Effector memory CD8-positive, alpha-beta T cell (primary cell): ENCODE results near the gene MIAT.

Experiments used
- ATAC-seq: fragments of 150-1000 bp; cut with Tn5 transposase; replicated peaks from 2 replicates; pipeline ENCODE4 v1.10.0; 2021; ENCODE audit warnings: mild to moderate bottlenecking, moderate library complexity
- DNase-seq, 3 experiments: peaks; one replicate each; pipeline ENCODE4 v3.0.0; 2021
- H3K27ac Mint-ChIP-seq, 2 donors: one replicate each; pipeline ENCODE4 v1.8.0; 2022; ENCODE audit warnings: mild to moderate bottlenecking in 2 of 2, mixed read lengths in 2 of 2, moderate library complexity in 2 of 2
- H3K27me3 Mint-ChIP-seq, 2 donors: one replicate each; pipeline ENCODE4 v1.8.0; 2022; ENCODE audit warnings: mixed read lengths in 2 of 2
- H3K36me3 Mint-ChIP-seq: one replicate; pipeline ENCODE4 v1.8.0; 2022; ENCODE audit warnings: mild to moderate bottlenecking, moderate library complexity, mixed read lengths; ENCODE audit not compliant: insufficient read depth
- H3K4me1 Mint-ChIP-seq, 2 donors: one replicate each; pipeline ENCODE4 v1.8.0; 2022; ENCODE audit warnings: low read depth in 2 of 2, mixed read lengths in 2 of 2
- H3K4me3 Mint-ChIP-seq, 2 donors: one replicate each; pipeline ENCODE4 v1.8.0; 2022; ENCODE audit warnings: mild to moderate bottlenecking in 2 of 2, mixed read lengths in 2 of 2, moderate library complexity in 2 of 2
- H3K9me3 Mint-ChIP-seq, 2 donors: one replicate each; pipeline ENCODE4 v1.8.0; 2022; ENCODE audit warnings: mixed read lengths in 2 of 2

The MIAT gene

GRCh38 chr22:26680485-26680884, 23.1 kb downstream of the MIAT start:
- Mint-ChIP-seq H3K27me3 (no peaks in the 10 kb centered on the region), H3K9me3 (no peaks in the 10 kb centered on the region), H3K4me1 (peaks cover 44 to 51% of the 10 kb centered on the region in 2 donors), H3K4me3 (no peak overlapping the region), H3K36me3 (peaks cover 27% of the 10 kb centered on the region), H3K27ac (peak overlapping the region; percentile 35 to 90)
- DNase-seq (no peak), ATAC-seq (no peak)

DNA sequence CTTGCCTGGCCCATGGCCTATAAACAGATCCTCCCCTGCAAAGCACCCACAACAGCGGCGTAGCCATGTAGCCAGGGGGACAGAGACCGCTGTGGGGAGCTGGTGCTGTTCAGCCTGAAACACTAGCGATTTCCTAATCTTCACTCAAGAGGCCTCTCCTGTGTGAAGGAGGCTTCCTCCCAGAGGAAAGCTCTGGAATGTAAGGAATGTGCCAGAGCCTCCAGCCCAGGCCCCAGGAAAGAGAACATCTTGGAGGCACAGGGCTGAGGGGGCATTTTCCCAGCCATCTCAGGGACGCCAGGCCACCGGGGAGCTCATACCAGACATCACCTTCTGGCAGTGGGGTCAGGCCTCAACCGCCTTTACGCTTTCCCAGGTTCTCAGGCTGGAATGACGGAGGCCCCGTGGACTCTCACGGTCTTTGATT, 24.0 kb downstream of the MIAT start:
- H3K9me3 Mint-ChIP-seq = no peaks in the 10 kb centered on the region
- peaks cover 37 to 42% of the 10 kb centered on the region in 2 donors for H3K4me1 Mint-ChIP-seq
- ATAC-seq (no peak), DNase-seq (no peak)
- H3K4me3 Mint-ChIP-seq = no peak overlapping the region
- H3K27ac Mint-ChIP-seq = peak overlapping the region in 1 of 2 donors; percentile 17
- no peaks in the 10 kb centered on the region for H3K27me3 Mint-ChIP-seq
- peaks cover 27% of the 10 kb centered on the region for H3K36me3 Mint-ChIP-seq

GRCh38 chr22:26684168-26684567, 26.8 kb downstream of the MIAT start:
- Mint-ChIP-seq H3K27ac (peak overlapping the region; percentile 66 to 71), H3K9me3 (no peaks in the 10 kb centered on the region), H3K4me3 (no peak overlapping the region), H3K27me3 (no peaks in the 10 kb centered on the region), H3K36me3 (peaks cover 27% of the 10 kb centered on the region), H3K4me1 (peaks cover 22 to 32% of the 10 kb centered on the region in 2 donors)
- ATAC-seq = no peak
- no peak for DNase-seq

DNA sequence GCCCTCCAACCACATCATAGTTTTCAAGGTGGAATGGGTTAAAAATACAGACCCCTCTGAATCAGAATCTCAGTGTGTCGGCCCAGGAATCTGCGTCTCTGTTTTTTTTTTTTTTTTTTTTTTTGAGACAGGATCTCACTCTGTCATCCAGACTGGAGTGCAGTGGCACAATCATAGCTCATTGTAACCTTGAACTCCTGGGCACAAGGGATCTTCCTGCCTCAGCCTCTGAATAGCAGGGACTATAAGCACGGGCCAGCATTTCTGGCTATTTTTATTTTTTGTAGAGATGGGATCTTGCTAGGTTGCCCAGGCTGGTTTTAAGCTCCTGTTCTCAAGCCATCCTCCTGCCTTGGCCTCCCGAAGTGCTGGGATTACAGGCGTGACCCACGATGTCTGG, 28.2 kb downstream of the MIAT start:
- Mint-ChIP-seq H3K36me3 (peaks cover 22% of the 10 kb centered on the region), H3K4me1 (peaks cover 17 to 31% of the 10 kb centered on the region in 2 donors), H3K9me3 (no peaks in the 10 kb centered on the region), H3K4me3 (no peak overlapping the region), H3K27me3 (no peaks in the 10 kb centered on the region), H3K27ac (peak overlapping the region; percentile 56 to 66)
- no peak for ATAC-seq
- no peak for DNase-seq

GRCh38 chr22:26687439-26687838, 30.1 kb downstream of the MIAT start:
- Mint-ChIP-seq H3K4me3 (no peak overlapping the region), H3K27me3 (no peaks in the 10 kb centered on the region), H3K27ac (peak overlapping the region in 1 of 2 donors; percentile 55), H3K4me1 (peaks cover 28 to 47% of the 10 kb centered on the region in 2 donors), H3K36me3 (peaks cover 10% of the 10 kb centered on the region), H3K9me3 (no peaks in the 10 kb centered on the region)
- DNase-seq = no peak
- no peak for ATAC-seq

DNA sequence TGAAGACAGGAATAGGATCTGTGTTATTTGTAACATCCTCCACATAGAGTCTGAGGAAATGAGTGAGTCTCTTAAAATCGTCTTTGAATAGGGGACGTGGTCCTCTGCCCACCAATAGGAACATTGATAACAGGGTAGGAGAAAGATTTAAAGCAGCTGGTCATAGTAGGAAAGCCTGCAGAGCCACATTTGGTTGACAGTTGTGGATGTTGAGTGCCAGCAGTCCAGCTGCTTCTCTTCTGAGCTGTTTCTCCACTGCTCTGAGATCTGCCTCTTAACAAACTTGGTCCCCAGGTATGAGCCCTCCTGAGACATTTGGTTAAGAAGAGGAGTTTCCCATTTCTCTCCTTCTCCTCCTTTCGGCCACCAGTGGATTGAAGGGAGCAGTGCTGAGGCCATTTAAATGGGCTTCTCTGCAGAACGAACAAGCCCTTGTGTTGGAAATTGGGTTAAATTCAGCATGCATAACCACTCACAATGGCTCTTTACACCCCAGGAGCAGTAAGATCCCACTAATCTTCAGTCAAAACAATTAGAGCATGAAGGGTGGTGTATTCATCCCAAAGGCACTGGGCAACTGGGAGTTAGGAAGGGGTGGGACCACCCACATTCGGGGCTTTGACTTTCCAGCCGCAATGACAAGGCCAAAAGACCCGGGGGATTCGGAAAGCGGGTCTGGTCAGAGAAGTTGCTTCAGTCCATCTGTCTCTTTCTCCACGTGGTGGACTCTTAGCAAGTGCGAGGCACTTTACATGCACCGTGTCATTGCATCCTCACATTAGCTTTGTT, 32.3 kb downstream of the MIAT start:
- H3K4me1 Mint-ChIP-seq = peaks cover 29 to 48% of the 10 kb centered on the region in 2 donors
- peaks cover 11% of the 10 kb centered on the region for H3K36me3 Mint-ChIP-seq
- no peak for DNase-seq
- H3K9me3 Mint-ChIP-seq = no peaks in the 10 kb centered on the region
- no peaks in the 10 kb centered on the region for H3K27me3 Mint-ChIP-seq
- no peak overlapping the region for H3K4me3 Mint-ChIP-seq
- peak overlapping the region; percentile 7 to 88 for H3K27ac Mint-ChIP-seq
- ATAC-seq = no peak

GRCh38 chr22:26690654-26691376, 33.4 kb downstream of the MIAT start:
- Mint-ChIP-seq H3K36me3 (peaks cover 23% of the 10 kb centered on the region), H3K4me3 (peak overlapping the region; percentile 42 to 61), H3K27me3 (no peaks in the 10 kb centered on the region), H3K4me1 (peaks cover 34 to 57% of the 10 kb centered on the region in 2 donors), H3K27ac (peak overlapping the region; percentile 36 to 88), H3K9me3 (no peaks in the 10 kb centered on the region)
- no peak for DNase-seq
- ATAC-seq = no peak

GRCh38 chr22:26691377-26691716, 34.0 kb downstream of the MIAT start:
- Mint-ChIP-seq H3K36me3 (peaks cover 26% of the 10 kb centered on the region), H3K4me1 (peaks cover 34 to 59% of the 10 kb centered on the region in 2 donors), H3K27ac (peak overlapping the region; percentile 36 to 88), H3K9me3 (no peaks in the 10 kb centered on the region), H3K4me3 (peak overlapping the region; percentile 42 to 61), H3K27me3 (no peaks in the 10 kb centered on the region)
- no peak for DNase-seq
- ATAC-seq = no peak

GRCh38 chr22:26692215-26692614, 34.8 kb downstream of the MIAT start:
- peaks cover 38 to 63% of the 10 kb centered on the region in 2 donors for H3K4me1 Mint-ChIP-seq
- no peaks in the 10 kb centered on the region for H3K27me3 Mint-ChIP-seq
- ATAC-seq = no peak
- peaks cover 26% of the 10 kb centered on the region for H3K36me3 Mint-ChIP-seq
- no peak overlapping the region for H3K4me3 Mint-ChIP-seq
- H3K27ac Mint-ChIP-seq = peak overlapping the region; percentile 64 to 88
- H3K9me3 Mint-ChIP-seq = no peaks in the 10 kb centered on the region
- DNase-seq = no peak

DNA sequence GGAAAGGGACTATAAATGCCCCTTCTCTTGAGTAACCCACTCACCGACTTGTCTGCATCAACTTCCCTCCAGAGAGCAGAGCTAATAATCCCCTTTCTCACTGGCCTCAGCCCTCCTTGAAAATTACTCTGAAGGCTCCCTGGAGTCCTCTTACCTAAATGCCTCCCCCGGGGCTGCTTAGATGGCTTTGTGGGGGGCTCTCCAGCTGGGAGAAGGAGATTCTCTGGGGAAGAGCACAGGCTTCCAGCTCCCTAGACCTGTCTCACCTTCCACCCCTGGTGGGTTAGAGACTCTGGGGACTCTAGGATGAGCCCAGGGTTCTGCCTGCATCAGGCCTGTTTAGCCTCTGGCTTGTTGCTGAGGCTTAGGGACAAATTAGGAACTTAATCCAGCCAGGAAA, 39.8 kb downstream of the MIAT start:
- peaks cover 23 to 42% of the 10 kb centered on the region in 2 donors for H3K4me1 Mint-ChIP-seq

DNA sequence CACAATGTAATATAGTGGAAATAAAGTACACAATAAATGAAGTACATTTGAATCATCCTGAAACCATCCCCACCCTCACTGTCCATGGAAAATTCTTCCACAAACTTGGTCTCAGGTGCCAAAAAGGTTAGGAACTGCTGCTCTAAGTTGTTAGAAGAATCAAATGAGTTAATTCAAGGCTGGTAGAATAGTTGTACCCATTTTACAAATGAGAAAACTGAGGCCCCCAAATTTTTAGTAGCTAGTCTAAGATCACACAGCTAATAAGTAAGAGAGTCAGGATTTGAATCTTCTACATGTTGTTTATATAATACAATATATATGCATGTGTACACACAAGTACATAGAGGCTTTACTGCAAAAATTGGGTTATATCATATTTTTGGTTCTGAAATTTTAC, 43.1 kb downstream of the MIAT start:
- H3K9me3 Mint-ChIP-seq = no peaks in the 10 kb centered on the region
- H3K4me1 Mint-ChIP-seq = peaks cover 26 to 38% of the 10 kb centered on the region in 2 donors
- ATAC-seq = no peak
- peak overlapping the region in 1 of 2 donors; percentile 65 for H3K27ac Mint-ChIP-seq
- DNase-seq = no peak
- H3K36me3 Mint-ChIP-seq = peaks cover 22% of the 10 kb centered on the region
- H3K4me3 Mint-ChIP-seq = no peak overlapping the region
- H3K27me3 Mint-ChIP-seq = no peaks in the 10 kb centered on the region

More for the DNA sequence above, 39.8 kb downstream of the MIAT start:
- DNase-seq (no peak), ATAC-seq (no peak)
- H3K27ac Mint-ChIP-seq = peak overlapping the region in 1 of 2 donors; percentile 80
- H3K9me3 Mint-ChIP-seq = no peaks in the 10 kb centered on the region
- H3K27me3 Mint-ChIP-seq = no peaks in the 10 kb centered on the region
- no peak overlapping the region for H3K4me3 Mint-ChIP-seq
- H3K36me3 Mint-ChIP-seq = peaks cover 36% of the 10 kb centered on the region

GRCh38 chr22:26700886-26701285, 43.5 kb downstream of the MIAT start:
- Mint-ChIP-seq H3K9me3 (no peaks in the 10 kb centered on the region), H3K4me3 (no peak overlapping the region), H3K27me3 (no peaks in the 10 kb centered on the region), H3K27ac (no peak overlapping the region), H3K36me3 (peaks cover 18% of the 10 kb centered on the region), H3K4me1 (peaks cover 27 to 38% of the 10 kb centered on the region in 2 donors)
- ATAC-seq = no peak
- DNase-seq = no peak

- Mint-ChIP-seq H3K4me3 (no peak overlapping the region), H3K27ac (no peak overlapping the region), H3K36me3 (peaks cover 15% of the 10 kb centered on the region), H3K27me3 (no peaks in the 10 kb centered on the region), H3K9me3 (no peaks in the 10 kb centered on the region), H3K4me1 (peaks cover 29 to 39% of the 10 kb centered on the region in 2 donors)
- ATAC-seq (no peak), DNase-seq (no peak)
Observed at GRCh38 chr22:26701323-26701722, 43.9 kb downstream of the MIAT start.
